ENCODE data around the gene FLT4. TPM values are rescaled to one million over a fixed set of nuclear protein-coding genes. Genes with fewer than 3 reads are reported as not detected.
"Not testable (repeated sequence)": the region's sequence is repeated elsewhere in the genome, so short reads cannot be mapped to it uniquely, and the experiment has no call there.

FLT4 gene
- polyA plus RNA-seq, 2 of the 4 experiments (the other 2 are of a cell fraction), result 2.0 to 2.6 TPM

GRCh38 chr5:180689071-180689694 is 39.8 kb upstream of the FLT4 start (continued):
- TF ChIP-seq HMGXB4 (CRISPR knock-in tag; IDR thresholded peaks at IDR 0.05; ENCODE audit: borderline replicate concordance) (no peak), ATOH8 (CRISPR knock-in tag; IDR thresholded peaks at IDR 0.05; ENCODE audit: low read depth) (no peak), RAD21 (conservative IDR thresholded peaks at IDR 0.05 in 1 of 2, IDR thresholded peaks at IDR 0.05 in 1 of 2) (no peak), HEYL (CRISPR knock-in tag; IDR thresholded peaks at IDR 0.05) (no peak), EHF (CRISPR knock-in tag; IDR thresholded peaks at IDR 0.05) (no peak)

GRCh38 chr5:180688330-180689070 is 39.1 kb upstream of the FLT4 start:
- Histone ChIP-seq H3K4me2 (no peak overlapping the region), H3K4me1 (no peaks in the 10 kb centered on the region), H3K4me3 (no peak overlapping the region), H3K9me3 (no peaks in the 10 kb centered on the region), H3K27ac (no peak overlapping the region)
- no peak for ATAC-seq
- TF ChIP-seq E2F6 (IDR thresholded peaks at IDR 0.05; ENCODE audit: borderline replicate concordance, low read depth), result no peak
- no peak for TF ChIP-seq BHLHE40 (IDR thresholded peaks at IDR 0.05; ENCODE audit: low read depth, low read length)
- TF ChIP-seq HES2 (IDR thresholded peaks at IDR 0.05), result no peak
- no peak for TF ChIP-seq ZC3H11A (IDR thresholded peaks at IDR 0.05)
- no peak for TF ChIP-seq POLR2AphosphoS2 (conservative IDR thresholded peaks at IDR 0.05; ENCODE audit: low read length)
- TF ChIP-seq ESRRA (IDR thresholded peaks at IDR 0.05; ENCODE audit: borderline replicate concordance, low read length), result no peak
- no peak for TF ChIP-seq JUNB (IDR thresholded peaks at IDR 0.05)
- no peak for TF ChIP-seq MAZ (IDR thresholded peaks at IDR 0.05; ENCODE audit: borderline replicate concordance, low read depth, low read length)
- no peak for TF ChIP-seq CBX8 (IDR thresholded peaks at IDR 0.05)
- no peak for TF ChIP-seq NPAS2 (CRISPR knock-in tag; IDR thresholded peaks at IDR 0.05; ENCODE audit: borderline replicate concordance)
- TF ChIP-seq MAFK (IDR thresholded peaks at IDR 0.05; ENCODE audit: partially characterized antibody), result no peak
- TF ChIP-seq KDM1A (IDR thresholded peaks at IDR 0.05; ENCODE audit: low read depth), result no peak
- no peak for TF ChIP-seq HOXB5 (CRISPR knock-in tag; IDR thresholded peaks at IDR 0.05)
- no peak for TF ChIP-seq PHF8 (IDR thresholded peaks at IDR 0.05; ENCODE audit: borderline replicate concordance, low read depth)
- TF ChIP-seq PBX3 (IDR thresholded peaks at IDR 0.05), result no peak
- POLR2A ChIA-PET, result no interaction called here
- no peak for DNase-seq (ENCODE audit: low read depth in 1 of 2, low spot score in 1 of 2)
- FAIRE-seq, result no peak
- 30% methylated on average over 8 of the region's 8 CpGs for WGBS (ENCODE audit: missing lambda C conversion rate)
- CTCF ChIA-PET, result interaction anchor here (1.1 to 1.5 kb wide), 2 partner anchors 19 to 30 kb away, joined by 3 to 6 read pairs; no protein-coding TSS in a partner anchor

- H3K4me3 ChIP-seq; H3K9me3 ChIP-seq; H3K27ac ChIP-seq; DNase-seq (ENCODE audit: low read depth in 1 of 2, low spot score in 1 of 2); H3K4me1 ChIP-seq; CTCF ChIA-PET; ATAC-seq; H3K4me2 ChIP-seq; POLR2A ChIA-PET: not testable (repeated sequence)
- FAIRE-seq, result peak; percentile 28
- 34% methylated on average over 12 of the region's 12 CpGs for WGBS (ENCODE audit: missing lambda C conversion rate)
Observed at GRCh38 chr5:180686799-180687198, 37.4 kb upstream of the FLT4 start.

Measured in A549 (cell line).